CD8-positive, alpha-beta memory T cell (primary cell): ENCODE measurements around the gene TAF11L14. TPM values are rescaled to one million over a fixed set of nuclear protein-coding genes. Genes with fewer than 3 reads are reported as not detected.
"Not testable (repeated sequence)": the region's sequence is repeated elsewhere in the genome, so short reads cannot be mapped to it uniquely, and the experiment has no call there.

Experiments
- CTCF ChIA-PET: fragments of 350-600 bp; sonication (Branson Sonifier 250); formaldehyde crosslinking; loops from one replicate; lab custom pipeline; 2021; ENCODE audit warnings: antibody characterized with exemption; lab: Charles Lee
- POLR2A ChIA-PET: fragments of 350-600 bp; sonication (Branson Sonifier 250); formaldehyde crosslinking; loops from one replicate; lab custom pipeline; 2021; ENCODE audit warnings: antibody characterized with exemption; lab: Charles Lee
- DNase-seq, 5 donors: peaks; one replicate each; pipeline versions ENCODE4 v3.0.0 to v3.0.0-alpha.2; 2020 to 2022; ENCODE audit warnings: mixed read lengths in 1 of 5
- H3K27ac ChIP-seq: one replicate; pipeline ENCODE4 v1.7.0; 2013; ENCODE audit warnings: low read depth, mild to moderate bottlenecking, low read length, moderate library complexity
- H3K27me3 ChIP-seq: 2 replicates; pipeline ENCODE4 v1.7.0; 2013; ENCODE audit warnings: low read length, mild to moderate bottlenecking; ENCODE audit not compliant: insufficient read depth, poor library complexity, severe bottlenecking
- H3K36me3 ChIP-seq: 2 replicates; pipeline ENCODE4 v1.7.0; 2013; ENCODE audit warnings: mild to moderate bottlenecking, low read length, moderate library complexity; ENCODE audit not compliant: insufficient read depth
- H3K4me1 ChIP-seq: 2 replicates; pipeline ENCODE4 v1.7.0; 2013; ENCODE audit warnings: mild to moderate bottlenecking, low read length, moderate library complexity; ENCODE audit not compliant: insufficient read depth
- H3K4me3 ChIP-seq: 2 replicates; pipeline ENCODE4 v1.7.0; 2013; ENCODE audit warnings: mild to moderate bottlenecking, low read length
- H3K9me3 ChIP-seq: 2 replicates; pipeline ENCODE4 v1.7.0; 2013; ENCODE audit warnings: mild to moderate bottlenecking, low read length
- H3K27ac Mint-ChIP-seq, 8 donors: one replicate each; pipeline ENCODE4 v1.8.0; 2020 to 2021; ENCODE audit warnings: mixed read lengths in 8 of 8, mild to moderate bottlenecking in 6 of 8, inconsistent platforms in 3 of 8, moderate library complexity in 3 of 8
- H3K27me3 Mint-ChIP-seq, 2 donors: one replicate each; pipeline ENCODE4 v1.8.0; 2020 to 2021; ENCODE audit warnings: mixed read lengths in 2 of 2, mild to moderate bottlenecking in 1 of 2, moderate library complexity in 1 of 2
- H3K36me3 Mint-ChIP-seq, 3 donors: one replicate each; pipeline ENCODE4 v1.8.0; 2020 to 2021; ENCODE audit warnings: mixed read lengths in 3 of 3, inconsistent platforms in 1 of 3, mild to moderate bottlenecking in 1 of 3
- H3K4me1 Mint-ChIP-seq, 3 donors: one replicate each; pipeline ENCODE4 v1.8.0; 2020 to 2021; ENCODE audit warnings: mixed read lengths in 3 of 3, inconsistent platforms in 1 of 3, mild to moderate bottlenecking in 1 of 3
- H3K4me3 Mint-ChIP-seq, 7 donors: one replicate each; pipeline ENCODE4 v1.8.0; 2020 to 2021; ENCODE audit warnings: mixed read lengths in 7 of 7, mild to moderate bottlenecking in 6 of 7, moderate library complexity in 4 of 7, inconsistent platforms in 2 of 7
- H3K9me3 Mint-ChIP-seq, 5 donors: one replicate each; pipeline ENCODE4 v1.8.0; 2020 to 2022; ENCODE audit warnings: mixed read lengths in 5 of 5, mild to moderate bottlenecking in 3 of 5, moderate library complexity in 2 of 5, inconsistent platforms in 1 of 5
- polyA plus RNA-seq: library from polyadenylated mRNA; unstranded; fragments of 300-500 nt; fragmentation: Illumina TruSeq; gene quantifications from one replicate; pipeline ENCODE4 v1.2.3, GENCODE V29; 2021
- total RNA-seq, 2 experiments: library from RNA; stranded (reverse); gene quantifications; one replicate each; pipeline ENCODE4 v1.2.3, GENCODE V29; 2021

The TAF11L14 gene
- total and polyA plus RNA-seq, 3 experiments from 2014 or later: not detected

DNA sequence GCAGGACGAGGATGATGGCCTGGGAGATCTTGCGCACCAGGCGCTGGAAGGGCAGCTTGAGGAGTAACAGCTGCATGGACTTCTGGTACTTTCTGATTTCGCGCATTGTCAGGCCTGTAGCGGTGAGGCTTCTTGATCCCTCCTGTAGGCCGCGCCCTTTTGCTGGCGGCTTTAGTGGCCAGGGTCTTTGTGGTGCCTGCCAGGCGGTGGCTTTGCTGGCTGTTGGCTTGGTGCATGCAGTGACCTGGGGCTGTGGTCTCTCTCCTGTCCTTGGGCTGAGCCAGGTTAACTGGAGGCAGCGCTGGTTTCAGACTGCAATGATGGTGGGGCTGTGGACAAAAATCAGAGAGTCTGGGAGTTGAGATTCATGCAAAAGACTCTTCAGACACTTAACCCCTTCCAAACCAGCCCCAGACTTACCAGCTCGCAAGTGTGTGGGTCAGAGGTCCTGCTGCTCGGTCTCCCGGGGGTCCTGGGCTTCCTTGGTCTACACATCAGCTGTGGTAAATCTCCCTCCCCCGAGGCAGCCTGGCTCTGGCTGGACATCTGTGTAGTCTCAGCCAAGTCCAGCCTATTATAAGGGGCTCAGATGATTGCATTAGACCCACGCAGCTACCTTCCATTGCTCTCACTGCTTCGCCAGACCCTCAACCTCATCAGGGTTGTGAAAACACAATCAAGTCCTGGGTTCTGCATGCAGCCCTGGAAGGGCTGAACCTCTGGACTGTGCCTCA, 19.2 kb upstream of the TAF11L14 start:
- no peak overlapping the region for H3K27ac ChIP-seq
- no peaks in the 10 kb centered on the region for H3K9me3 ChIP-seq
- Mint-ChIP-seq H3K9me3 (peaks cover 0 to 18% (median 5%) of the 10 kb centered on the region in 5 donors), H3K27me3 (no peaks in the 10 kb centered on the region), H3K36me3 (no peaks in the 10 kb centered on the region), H3K4me3 (no peak overlapping the region), H3K4me1 (no peaks in the 10 kb centered on the region), H3K27ac (no peak overlapping the region)
- H3K27me3 ChIP-seq: no peaks in the 10 kb centered on the region
- no peak for DNase-seq
- no peaks in the 10 kb centered on the region for H3K36me3 ChIP-seq
- H3K4me1 ChIP-seq: no peaks in the 10 kb centered on the region
- no peak overlapping the region for H3K4me3 ChIP-seq
- CTCF ChIA-PET: no interaction called here
- POLR2A ChIA-PET: no interaction called here

DNA sequence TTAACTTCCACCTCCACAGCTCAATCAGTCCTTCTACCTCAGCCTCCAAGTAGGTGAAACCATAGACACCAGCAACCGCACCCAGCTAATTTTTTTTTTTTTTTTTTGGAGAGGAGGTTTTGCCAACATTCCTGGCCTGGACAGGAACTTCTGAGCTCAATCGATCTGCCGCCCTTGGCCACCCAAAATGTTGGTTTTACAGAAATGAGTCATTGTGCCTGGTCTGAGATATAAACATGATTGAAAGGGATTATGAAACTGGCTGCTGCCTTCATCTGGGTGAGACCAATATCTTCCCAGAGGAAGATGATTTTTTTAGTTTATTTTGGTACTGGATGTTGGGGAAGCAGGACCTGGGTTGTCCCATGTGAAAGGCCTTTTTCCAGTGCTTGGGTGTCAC, 14.9 kb upstream of the TAF11L14 start:
- Histone ChIP-seq H3K4me3 (no peak overlapping the region), H3K4me1 (no peaks in the 10 kb centered on the region), H3K36me3 (no peaks in the 10 kb centered on the region), H3K27ac (no peak overlapping the region), H3K9me3 (no peaks in the 10 kb centered on the region), H3K27me3 (no peaks in the 10 kb centered on the region)
- no peak overlapping the region for H3K4me3 Mint-ChIP-seq
- ChIA-PET POLR2A (no interaction called here), CTCF (no interaction called here)
- H3K27me3 Mint-ChIP-seq: peaks cover 0 to 2% of the 10 kb centered on the region in 2 donors
- no peak for DNase-seq
- no peak overlapping the region for H3K27ac Mint-ChIP-seq
- H3K36me3 Mint-ChIP-seq: no peaks in the 10 kb centered on the region
- peaks cover 0 to 19% (median 5%) of the 10 kb centered on the region in 5 donors for H3K9me3 Mint-ChIP-seq
- H3K4me1 Mint-ChIP-seq: no peaks in the 10 kb centered on the region

- H3K4me3 Mint-ChIP-seq: no peak overlapping the region
- H3K4me1 ChIP-seq: no peaks in the 10 kb centered on the region
- ChIA-PET POLR2A (no interaction called here), CTCF (no interaction called here)
- peaks cover 0 to 16% (median 5%) of the 10 kb centered on the region in 5 donors for H3K9me3 Mint-ChIP-seq
- H3K36me3 Mint-ChIP-seq: no peaks in the 10 kb centered on the region
- H3K36me3 ChIP-seq: no peaks in the 10 kb centered on the region
- H3K4me3 ChIP-seq: no peak overlapping the region
- DNase-seq: no peak
- no peak overlapping the region for H3K27ac Mint-ChIP-seq
- no peak overlapping the region for H3K27ac ChIP-seq
- no peaks in the 10 kb centered on the region for H3K9me3 ChIP-seq
- H3K27me3 ChIP-seq: no peaks in the 10 kb centered on the region
- no peaks in the 10 kb centered on the region for H3K4me1 Mint-ChIP-seq
- H3K27me3 Mint-ChIP-seq: peaks cover 0 to 2% of the 10 kb centered on the region in 2 donors
Measured at GRCh38 chr5:17620627-17621026, 13.6 kb upstream of the TAF11L14 start.

DNA sequence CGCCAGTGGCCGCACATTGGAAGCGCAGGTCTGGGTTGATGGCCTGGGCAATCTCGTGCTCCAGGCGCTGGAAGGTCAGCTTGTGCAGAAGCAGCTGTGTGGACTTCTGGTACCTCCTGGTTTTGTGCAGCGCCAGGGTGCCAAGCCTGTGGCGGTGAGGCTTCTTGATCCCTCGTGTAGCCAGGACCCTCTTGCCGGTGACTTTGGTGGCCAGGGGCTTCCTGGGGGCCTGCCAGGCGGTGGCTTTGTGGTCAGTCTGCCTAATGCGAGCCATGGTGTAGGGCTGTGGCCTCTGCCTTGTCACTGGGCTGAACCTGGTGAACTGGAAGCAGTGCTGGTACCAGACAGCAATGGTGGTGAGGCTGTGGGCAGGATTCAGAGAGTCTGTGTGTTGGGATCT, 8.6 kb upstream of the TAF11L14 start:
- Mint-ChIP-seq H3K27me3 (peaks cover 0 to 3% of the 10 kb centered on the region in 2 donors), H3K4me3 (no peak overlapping the region), H3K4me1 (no peaks in the 10 kb centered on the region), H3K9me3 (peaks cover 0 to 15% (median 2%) of the 10 kb centered on the region in 5 donors), H3K36me3 (no peaks in the 10 kb centered on the region), H3K27ac (no peak overlapping the region)
- Histone ChIP-seq H3K27ac (no peak overlapping the region), H3K9me3 (no peaks in the 10 kb centered on the region), H3K27me3 (no peaks in the 10 kb centered on the region), H3K4me1 (no peaks in the 10 kb centered on the region), H3K36me3 (no peaks in the 10 kb centered on the region), H3K4me3 (no peak overlapping the region)
- ChIA-PET CTCF (no interaction called here), POLR2A (no interaction called here)
- no peak for DNase-seq

- H3K36me3 ChIP-seq, H3K9me3 ChIP-seq, H3K27me3 Mint-ChIP-seq, H3K27me3 ChIP-seq, H3K27ac ChIP-seq, H3K36me3 Mint-ChIP-seq, H3K4me3 Mint-ChIP-seq, DNase-seq, H3K4me1 ChIP-seq, H3K4me3 ChIP-seq, H3K4me1 Mint-ChIP-seq, CTCF ChIA-PET, H3K27ac Mint-ChIP-seq, POLR2A ChIA-PET: not testable (repeated sequence)
- H3K9me3 Mint-ChIP-seq: peaks cover 0 to 12% (median 0%) of the 10 kb centered on the region in 5 donors
Measured at GRCh38 chr5:17631788-17632187, 2.5 kb upstream of the TAF11L14 start, which contains the start of gene TAF11L13. TAF11L13 (plus strand) TSS chr5:17632088.

DNA sequence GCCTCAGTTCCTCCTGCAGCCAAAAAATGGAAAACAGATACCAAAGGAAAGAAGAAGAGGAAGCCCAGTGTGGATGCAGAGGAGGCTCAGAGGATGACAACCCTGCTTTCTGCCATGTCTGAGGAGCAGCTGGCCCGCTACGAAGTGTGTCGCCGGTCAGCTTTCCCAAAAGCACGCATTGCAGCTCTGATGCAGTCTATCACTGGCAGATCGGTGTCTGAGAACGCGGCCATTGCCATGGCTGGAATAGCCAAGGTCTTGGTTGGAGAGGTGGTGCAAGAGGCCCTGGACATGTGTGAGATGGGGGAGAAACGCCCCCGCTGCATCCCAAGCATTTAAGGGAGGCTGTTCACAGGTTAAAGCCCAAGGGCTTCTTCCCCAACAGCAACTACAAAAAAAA, 15.0 kb downstream of the TAF11L14 start:
- CTCF ChIA-PET, H3K4me1 Mint-ChIP-seq, POLR2A ChIA-PET, DNase-seq, H3K9me3 ChIP-seq, H3K36me3 ChIP-seq, H3K27me3 ChIP-seq, H3K4me1 ChIP-seq, H3K4me3 ChIP-seq, H3K27ac ChIP-seq, H3K27me3 Mint-ChIP-seq, H3K4me3 Mint-ChIP-seq, H3K36me3 Mint-ChIP-seq, H3K27ac Mint-ChIP-seq: not testable (repeated sequence)
- peaks cover 2 to 27% (median 9%) of the 10 kb centered on the region in 5 donors for H3K9me3 Mint-ChIP-seq

- H3K27me3 Mint-ChIP-seq, DNase-seq, H3K27ac Mint-ChIP-seq, POLR2A ChIA-PET, H3K36me3 ChIP-seq, H3K9me3 ChIP-seq, H3K4me3 Mint-ChIP-seq, H3K4me3 ChIP-seq, H3K36me3 Mint-ChIP-seq, H3K27me3 ChIP-seq, H3K27ac ChIP-seq, H3K4me1 ChIP-seq, CTCF ChIA-PET, H3K4me1 Mint-ChIP-seq: not testable (repeated sequence)
- peaks cover 6 to 26% (median 13%) of the 10 kb centered on the region in 5 donors for H3K9me3 Mint-ChIP-seq
Measured at GRCh38 chr5:17655201-17655759, 21.0 kb downstream of the TAF11L14 start.

DNA sequence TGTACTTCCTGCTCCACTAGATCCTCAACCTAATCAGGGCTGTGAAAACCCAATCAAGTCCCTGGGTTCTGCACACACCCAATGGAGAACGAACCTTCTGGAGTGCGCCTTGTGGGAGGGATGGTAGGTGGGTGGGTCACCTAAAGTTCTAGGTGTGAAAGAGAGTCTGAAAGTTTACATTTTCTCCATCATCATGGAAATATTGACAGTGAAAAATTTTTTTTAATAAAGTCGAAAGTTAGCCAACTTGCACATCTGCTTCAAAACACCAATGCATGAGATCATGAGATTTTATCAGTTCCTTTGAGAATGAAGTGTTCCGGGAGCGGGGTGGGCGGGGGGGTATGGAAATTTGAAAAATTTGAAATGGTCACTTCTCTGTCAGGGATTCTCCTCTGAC, 21.7 kb downstream of the TAF11L14 start:
- no peak for DNase-seq
- Histone ChIP-seq H3K27ac (no peak overlapping the region), H3K4me3 (no peak overlapping the region), H3K9me3 (no peaks in the 10 kb centered on the region), H3K4me1 (no peaks in the 10 kb centered on the region), H3K27me3 (no peaks in the 10 kb centered on the region), H3K36me3 (no peaks in the 10 kb centered on the region)
- ChIA-PET CTCF (no interaction called here), POLR2A (no interaction called here)
- no peak overlapping the region for H3K27ac Mint-ChIP-seq
- no peak overlapping the region for H3K4me3 Mint-ChIP-seq
- H3K27me3 Mint-ChIP-seq: no peaks in the 10 kb centered on the region
- no peaks in the 10 kb centered on the region for H3K36me3 Mint-ChIP-seq
- peaks cover 6 to 30% (median 11%) of the 10 kb centered on the region in 5 donors for H3K9me3 Mint-ChIP-seq
- H3K4me1 Mint-ChIP-seq: no peaks in the 10 kb centered on the region
